Spinal cord (tissue), 10 donors: Measurements from ENCODE around the gene OR6J1. TPM values are rescaled to one million over a fixed set of nuclear protein-coding genes. Genes with fewer than 3 reads are reported as not detected.

Experiments used
- DNase-seq, 6 donors: peaks; one replicate each; pipeline versions ENCODE4 v3.0.0 to v3.0.0-alpha.2; 2013 to 2015; ENCODE audit warnings: low spot score in 6 of 6, low read depth in 4 of 6
- H3K27ac ChIP-seq: one replicate; pipeline ENCODE4 v1.5.1; 2013; ENCODE audit warnings: low read depth, low read length, control low read depth
- H3K27me3 ChIP-seq: one replicate; pipeline ENCODE4 v1.6.1; 2013; ENCODE audit warnings: low read length; ENCODE audit not compliant: control insufficient read depth, insufficient read depth
- H3K36me3 ChIP-seq: one replicate; pipeline ENCODE4 v1.6.1; 2013; ENCODE audit warnings: low read length; ENCODE audit not compliant: control insufficient read depth, insufficient read depth
- H3K4me1 ChIP-seq: one replicate; pipeline ENCODE4 v1.6.1; 2013; ENCODE audit warnings: low read length; ENCODE audit not compliant: control insufficient read depth, insufficient read depth
- H3K4me3 ChIP-seq: one replicate; pipeline ENCODE4 v1.5.1; 2013; ENCODE audit warnings: low read depth, low read length, control low read depth
- H3K9me3 ChIP-seq: one replicate; pipeline ENCODE4 v1.6.1; 2013; ENCODE audit warnings: low read length; ENCODE audit not compliant: control insufficient read depth, insufficient read depth
- WGBS: methylation state at CpG from one replicate; pipeline ENCODE4 v1.1.5; 2013; ENCODE audit warnings: missing lambda C conversion rate; ENCODE audit not compliant: insufficient coverage; 5-methylcytosine and 5-hydroxymethylcytosine counted together
- polyA plus RNA-seq, 2 donors: library from polyadenylated mRNA; unstranded; fragments of 120-200 nt; gene quantifications; one replicate each; pipeline ENCODE4 v1.2.1, GENCODE V29; 2013; ENCODE audit not compliant: insufficient read length in 2 of 2
- total RNA-seq, 2 donors: library from RNA; depleted of rRNA in 1 of 2; stranded (reverse); fragments of 120-200 nt in 1 of 2; fragments of >200 nt in 1 of 2; gene quantifications; one replicate each; pipeline versions ENCODE4 v1.2.3 to v1.2.4, GENCODE V29; 2013 to 2014
- donor health status: healthy.

The OR6J1 gene
- total and polyA plus RNA-seq, 4 donors, result 0.06 to 0.47 (median 0.43) TPM; not detected in 1

GRCh38 chr14:22599349-22599748 lies 44.8 kb downstream of the OR6J1 start:
- no peak overlapping the region for H3K4me3 ChIP-seq
- H3K27me3 ChIP-seq, result peaks cover 4% of the 10 kb centered on the region
- H3K36me3 ChIP-seq, result peaks cover 25% of the 10 kb centered on the region
- DNase-seq, result no peak
- H3K9me3 ChIP-seq, result no peaks in the 10 kb centered on the region
- 100% methylated on average over 2 of the region's 3 CpGs for WGBS
- H3K4me1 ChIP-seq, result peaks cover 3% of the 10 kb centered on the region
- H3K27ac ChIP-seq, result no peak overlapping the region

- H3K36me3 ChIP-seq, result peaks cover 21% of the 10 kb centered on the region
- H3K27ac ChIP-seq, result peak overlapping the region; percentile 84
- peaks cover 5% of the 10 kb centered on the region for H3K27me3 ChIP-seq
- no CpG with 5 or more reads among the region's 5 CpGs for WGBS
- no peak for DNase-seq
- H3K4me3 ChIP-seq, result peak overlapping the region; percentile 88
- peaks cover 3% of the 10 kb centered on the region for H3K4me1 ChIP-seq
- no peaks in the 10 kb centered on the region for H3K9me3 ChIP-seq
Measured at GRCh38 chr14:22598896-22599244, 45.3 kb downstream of the OR6J1 start.

- Histone ChIP-seq H3K36me3 (peaks cover 15% of the 10 kb centered on the region), H3K9me3 (no peaks in the 10 kb centered on the region), H3K4me1 (peaks cover 3% of the 10 kb centered on the region), H3K4me3 (peak within 1 kb of the TSS; percentile 88), H3K27ac (peak within 1 kb of the TSS; percentile 84), H3K27me3 (peaks cover 5% of the 10 kb centered on the region)
- under 1% methylated on average over 38 of the region's 49 CpGs for WGBS
- DNase-seq, result peak; percentile 42 to 89 (median 70)
Measured at GRCh38 chr14:22598099-22598895, 45.9 kb downstream of the OR6J1 start, which contains the start of gene ABHD4. Gene ABHD4 (plus strand): TSS chr14:22598300. CDS start chr14:22598307, 7 bp downstream.

GRCh38 chr14:22597771-22598098 lies 46.4 kb downstream of the OR6J1 start:
- Histone ChIP-seq H3K4me1 (peaks cover 3% of the 10 kb centered on the region), H3K27ac (peak overlapping the region; percentile 84)

GRCh38 chr14:22597265-22597664 lies 46.9 kb downstream of the OR6J1 start:
- Histone ChIP-seq H3K9me3 (no peaks in the 10 kb centered on the region), H3K4me1 (peaks cover 3% of the 10 kb centered on the region), H3K27me3 (peaks cover 10% of the 10 kb centered on the region), H3K36me3 (peaks cover 9% of the 10 kb centered on the region), H3K27ac (no peak overlapping the region), H3K4me3 (no peak overlapping the region)
- no peak for DNase-seq
- WGBS, result 89% methylated on average over 5 of the region's 6 CpGs

More at GRCh38 chr14:22597771-22598098, 46.4 kb downstream of the OR6J1 start:
- no peaks in the 10 kb centered on the region for H3K9me3 ChIP-seq
- H3K4me3 ChIP-seq, result peak overlapping the region; percentile 88
- 0% methylated on average over 6 of the region's 9 CpGs for WGBS
- no peak for DNase-seq
- peaks cover 9% of the 10 kb centered on the region for H3K27me3 ChIP-seq
- peaks cover 12% of the 10 kb centered on the region for H3K36me3 ChIP-seq

GRCh38 chr14:22596354-22596879 lies 47.7 kb downstream of the OR6J1 start:
- H3K4me3 ChIP-seq, result no peak overlapping the region
- DNase-seq, result no peak
- peaks cover under 1% of the 10 kb centered on the region for H3K36me3 ChIP-seq
- H3K4me1 ChIP-seq, result peaks cover 3% of the 10 kb centered on the region
- 82% methylated on average over 2 of the region's 3 CpGs for WGBS
- H3K27ac ChIP-seq, result no peak overlapping the region
- H3K9me3 ChIP-seq, result no peaks in the 10 kb centered on the region
- H3K27me3 ChIP-seq, result peaks cover 10% of the 10 kb centered on the region

- peaks cover 10% of the 10 kb centered on the region for H3K27me3 ChIP-seq
- DNase-seq, result no peak
- H3K4me1 ChIP-seq, result peaks cover 13% of the 10 kb centered on the region
- no peaks in the 10 kb centered on the region for H3K9me3 ChIP-seq
- no peak overlapping the region for H3K27ac ChIP-seq
- WGBS, result no CpG with 5 or more reads among the region's 4 CpGs
- no peak overlapping the region for H3K4me3 ChIP-seq
- H3K36me3 ChIP-seq, result no peaks in the 10 kb centered on the region
Measured at GRCh38 chr14:22594156-22594716, 49.9 kb downstream of the OR6J1 start.

GRCh38 chr14:22593601-22594000 lies 50.6 kb downstream of the OR6J1 start:
- H3K27ac ChIP-seq, result no peak overlapping the region
- H3K4me3 ChIP-seq, result no peak overlapping the region
- peaks cover 10% of the 10 kb centered on the region for H3K27me3 ChIP-seq
- no peaks in the 10 kb centered on the region for H3K36me3 ChIP-seq
- DNase-seq, result no peak
- H3K4me1 ChIP-seq, result peaks cover 9% of the 10 kb centered on the region
- H3K9me3 ChIP-seq, result no peaks in the 10 kb centered on the region
- WGBS, result no CpG with 5 or more reads among the region's 2 CpGs

GRCh38 chr14:22593189-22593588 lies 51.0 kb downstream of the OR6J1 start:
- DNase-seq, result no peak

More at GRCh38 chr14:22593189-22593588, 51.0 kb downstream of the OR6J1 start:
- H3K27me3 ChIP-seq, result peaks cover 10% of the 10 kb centered on the region
- WGBS, result 58% methylated on average over 3 of the region's 3 CpGs
- peaks cover 9% of the 10 kb centered on the region for H3K4me1 ChIP-seq
- no peaks in the 10 kb centered on the region for H3K36me3 ChIP-seq
- no peak overlapping the region for H3K27ac ChIP-seq
- no peak overlapping the region for H3K4me3 ChIP-seq
- H3K9me3 ChIP-seq, result no peaks in the 10 kb centered on the region
